Mesothelial cell of epicardium (in vitro differentiated cells): ENCODE data around the gene ANKRD17. TPM values are rescaled to one million over a fixed set of nuclear protein-coding genes. Genes with fewer than 3 reads are reported as not detected.

Source experiments
- DNase-seq, 2 experiments: peaks; one replicate each; pipeline ENCODE4 v3.0.0; 2021; ENCODE audit warnings: low spot score in 2 of 2; ENCODE audit not compliant: unreplicated experiment in 2 of 2
- H3K27ac Mint-ChIP-seq: 2 replicates; pipeline ENCODE4 v1.8.0; 2021; ENCODE audit warnings: mixed read lengths
- H3K27me3 Mint-ChIP-seq: 2 replicates; pipeline ENCODE4 v1.8.0; 2021; ENCODE audit warnings: low read depth, mixed read lengths
- H3K36me3 Mint-ChIP-seq: 2 replicates; pipeline ENCODE4 v1.8.0; 2021; ENCODE audit warnings: mixed read lengths
- H3K4me1 Mint-ChIP-seq: 2 replicates; pipeline ENCODE4 v1.8.0; 2021; ENCODE audit warnings: mixed read lengths
- H3K4me3 Mint-ChIP-seq: 2 replicates; pipeline ENCODE4 v1.8.0; 2021; ENCODE audit warnings: mild to moderate bottlenecking, moderate library complexity, mixed read lengths
- H3K9me3 Mint-ChIP-seq: 2 replicates; pipeline ENCODE4 v1.8.0; 2021; ENCODE audit warnings: mixed read lengths
- CTCF ChIP-seq: fragments of 200-600 bp; sonication (generic); IDR thresholded peaks from one replicate; pipeline ENCODE4 v1.5.0; 2021; ENCODE audit warnings: antibody characterized with exemption; ENCODE audit not compliant: unreplicated experiment
- total RNA-seq: library from RNA; stranded (reverse); gene quantifications from 3 replicates; pipeline ENCODE4 v1.2.1, GENCODE V29; 2021

ANKRD17 gene
- total RNA-seq, 1 donor from 2014 or later: 92.5 TPM

- Mint-ChIP-seq H3K4me3 (no peak overlapping the region), H3K36me3 (peaks cover 13% of the 10 kb centered on the region), H3K27me3 (no peaks in the 10 kb centered on the region), H3K27ac (no peak overlapping the region), H3K4me1 (peaks cover 35% of the 10 kb centered on the region), H3K9me3 (no peaks in the 10 kb centered on the region)
- no peak for DNase-seq
- TF ChIP-seq CTCF: no peak
Observed at GRCh38 chr4:73250642-73251041, 8.0 kb downstream of the ANKRD17 start.

- no peak overlapping the region for H3K27ac Mint-ChIP-seq
- H3K9me3 Mint-ChIP-seq: no peaks in the 10 kb centered on the region
- H3K36me3 Mint-ChIP-seq: peaks cover 16% of the 10 kb centered on the region
- no peaks in the 10 kb centered on the region for H3K27me3 Mint-ChIP-seq
- TF ChIP-seq CTCF: no peak
- DNase-seq: no peak
- no peak overlapping the region for H3K4me3 Mint-ChIP-seq
- peaks cover 21% of the 10 kb centered on the region for H3K4me1 Mint-ChIP-seq
Observed at GRCh38 chr4:73248821-73249220, 9.8 kb downstream of the ANKRD17 start.

DNA sequence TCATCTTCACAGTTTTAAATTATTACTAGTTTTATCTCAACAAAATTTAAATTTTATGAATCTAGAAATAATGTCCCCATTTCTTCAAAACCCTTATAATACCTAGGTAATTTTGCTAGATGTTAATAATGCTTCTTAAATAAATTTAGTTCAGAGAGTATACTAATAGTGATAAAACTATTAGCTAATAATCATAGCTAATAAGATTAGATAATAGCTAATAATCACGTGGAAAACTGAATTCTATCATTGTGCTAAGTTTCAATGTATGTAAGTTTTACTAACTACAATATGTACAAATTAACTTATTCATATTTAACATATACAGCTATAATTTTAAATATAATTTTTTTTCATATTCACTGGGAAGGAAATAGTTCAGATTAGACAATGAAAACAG, 10.2 kb downstream of the ANKRD17 start:
- DNase-seq: no peak
- H3K4me3 Mint-ChIP-seq: no peak overlapping the region
- no peaks in the 10 kb centered on the region for H3K27me3 Mint-ChIP-seq
- no peaks in the 10 kb centered on the region for H3K9me3 Mint-ChIP-seq
- TF ChIP-seq CTCF: no peak
- peaks cover 16% of the 10 kb centered on the region for H3K36me3 Mint-ChIP-seq
- peaks cover 18% of the 10 kb centered on the region for H3K4me1 Mint-ChIP-seq
- no peak overlapping the region for H3K27ac Mint-ChIP-seq

DNA sequence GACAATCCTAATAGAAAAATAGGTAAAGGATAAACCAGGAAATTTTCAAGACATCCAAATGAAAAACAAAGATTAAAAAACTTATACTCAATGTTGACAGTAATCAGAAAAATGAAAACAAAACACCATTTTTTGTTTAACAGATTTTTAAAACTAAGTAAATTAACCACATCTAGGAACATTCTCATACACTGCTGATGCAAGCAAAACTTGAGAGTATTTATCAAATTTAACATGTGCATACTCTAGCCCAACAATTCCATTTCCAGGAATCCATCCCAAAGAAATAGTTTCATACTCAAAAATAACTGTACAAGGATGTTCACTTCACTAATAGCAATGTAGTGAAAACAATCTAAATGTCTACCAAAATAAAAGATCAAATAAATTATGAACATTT, 11.5 kb downstream of the ANKRD17 start:
- H3K9me3 Mint-ChIP-seq: no peaks in the 10 kb centered on the region
- TF ChIP-seq CTCF: no peak
- peaks cover 16% of the 10 kb centered on the region for H3K36me3 Mint-ChIP-seq
- no peak for DNase-seq
- H3K4me1 Mint-ChIP-seq: peaks cover 11% of the 10 kb centered on the region
- no peak overlapping the region for H3K4me3 Mint-ChIP-seq
- H3K27ac Mint-ChIP-seq: no peak overlapping the region
- H3K27me3 Mint-ChIP-seq: no peaks in the 10 kb centered on the region

- no peaks in the 10 kb centered on the region for H3K9me3 Mint-ChIP-seq
- H3K36me3 Mint-ChIP-seq: peaks cover 16% of the 10 kb centered on the region
- H3K4me1 Mint-ChIP-seq: peaks cover 9% of the 10 kb centered on the region
- no peak for DNase-seq
- H3K27ac Mint-ChIP-seq: no peak overlapping the region
- H3K27me3 Mint-ChIP-seq: no peaks in the 10 kb centered on the region
- H3K4me3 Mint-ChIP-seq: no peak overlapping the region
- TF ChIP-seq CTCF: no peak
Observed at GRCh38 chr4:73245955-73246354, 12.6 kb downstream of the ANKRD17 start.
